DMS79 treated with DMSO at 0.1 percent for 48 hours (cell line): Measurements from ENCODE around the gene SMARCA2.
A peak's percentile ranks its signal among the peaks of the same experiment; 100 is the strongest.

Experiments
- DNase-seq: peaks from one replicate; lab custom pipeline; 2025; lab: John Stamatoyannopoulos, UW

Gene SMARCA2

GRCh38 chr9:2015581-2016407 is 647 bp downstream of the SMARCA2 start:
- DNase-seq = peak; percentile 21

GRCh38 chr9:2016408-2017330 is 1.5 kb downstream of the SMARCA2 start:
- peak; percentile 24 for DNase-seq

GRCh38 chr9:2017331-2018161 is 2.4 kb downstream of the SMARCA2 start:
- DNase-seq = peak; percentile 33

- no peak for DNase-seq
These were observed 3.1 kb downstream of the SMARCA2 start for GRCh38 chr9:2018162-2018643.

- no peak for DNase-seq
These were observed 3.8 kb downstream of the SMARCA2 start for GRCh38 chr9:2018764-2019558.

- DNase-seq = no peak
These were observed 4.6 kb downstream of the SMARCA2 start for GRCh38 chr9:2019723-2020122.

- no peak for DNase-seq
These were observed 6.6 kb downstream of the SMARCA2 start for GRCh38 chr9:2021731-2022130.

GRCh38 chr9:2022560-2022959 is 7.4 kb downstream of the SMARCA2 start:
- DNase-seq = no peak

- no peak for DNase-seq
These were observed 7.9 kb downstream of the SMARCA2 start for GRCh38 chr9:2023042-2023441.

GRCh38 chr9:2023532-2023931 is 8.4 kb downstream of the SMARCA2 start:
- no peak for DNase-seq

GRCh38 chr9:2024888-2025782 is 10.0 kb downstream of the SMARCA2 start:
- no peak for DNase-seq

GRCh38 chr9:2026220-2026997 is 11.3 kb downstream of the SMARCA2 start:
- no peak for DNase-seq

GRCh38 chr9:2027543-2028160 is 12.5 kb downstream of the SMARCA2 start:
- DNase-seq = no peak

- no peak for DNase-seq
These were observed 13.7 kb downstream of the SMARCA2 start for GRCh38 chr9:2028888-2029287.

GRCh38 chr9:2029666-2030170 is 14.6 kb downstream of the SMARCA2 start:
- DNase-seq = no peak

- no peak for DNase-seq
These were observed 17.1 kb downstream of the SMARCA2 start for GRCh38 chr9:2032234-2032633.

- no peak for DNase-seq
These were observed 21.7 kb downstream of the SMARCA2 start for GRCh38 chr9:2036844-2037243.
